Parathyroid adenoma (tissue), 2 donors: ENCODE results near the gene VAT1.

ENCODE experiments used
- H2AFZ ChIP-seq: fragments of 300-600 bp; sonication (generic); one replicate; pipeline ENCODE4 v1.7.0; 2017; ENCODE audit warnings: antibody characterized with exemption, mild to moderate bottlenecking
- H3K27ac ChIP-seq: fragments of 300-600 bp; sonication (generic); one replicate; pipeline ENCODE4 v1.7.0; 2017
- H3K27me3 ChIP-seq: fragments of 300-600 bp; sonication (generic); one replicate; pipeline ENCODE4 v1.7.0; 2017; ENCODE audit warnings: low read length; ENCODE audit not compliant: control insufficient read depth, insufficient read depth
- H3K36me3 ChIP-seq: fragments of 300-600 bp; sonication (generic); one replicate; pipeline ENCODE4 v1.7.0; 2017; ENCODE audit warnings: low read length; ENCODE audit not compliant: control insufficient read depth, insufficient read depth
- H3K4me1 ChIP-seq: fragments of 300-600 bp; sonication (generic); one replicate; pipeline ENCODE4 v1.7.0; 2017; ENCODE audit warnings: control low read depth
- H3K4me2 ChIP-seq: fragments of 300-600 bp; sonication (generic); one replicate; pipeline ENCODE4 v1.7.0; 2017; ENCODE audit warnings: low read length
- H3K4me3 ChIP-seq: fragments of 300-600 bp; sonication (generic); one replicate; pipeline ENCODE4 v1.7.0; 2017; ENCODE audit warnings: low read depth, low read length
- H3K79me2 ChIP-seq: fragments of 300-600 bp; sonication (generic); one replicate; pipeline ENCODE4 v1.7.0; 2017; ENCODE audit warnings: control low read depth
- H3K9ac ChIP-seq: fragments of 300-600 bp; sonication (generic); one replicate; pipeline ENCODE4 v1.7.0; 2017; ENCODE audit warnings: mild to moderate bottlenecking
- H3K9me3 ChIP-seq: fragments of 300-600 bp; sonication (generic); one replicate; pipeline ENCODE4 v1.7.0; 2017; ENCODE audit warnings: low read length; ENCODE audit not compliant: control insufficient read depth
- TF ChIP-seq, protein P1 (sequence below): fragments of 300-600 bp; sonication (generic); IDR thresholded peaks from one replicate; pipeline ENCODE4 v1.7.0; 2017; ENCODE audit warnings: antibody characterized with exemption, mild to moderate bottlenecking
- donor health status: primary hyperparathyroidism.

Gene VAT1

GRCh38 chr17:43044024-43044423, 21.8 kb upstream of the VAT1 start:
- no peak overlapping the region for H3K9ac ChIP-seq
- H3K9me3 ChIP-seq = no peaks in the 10 kb centered on the region
- H3K27me3 ChIP-seq = no peaks in the 10 kb centered on the region
- TF ChIP-seq, protein P1, sequence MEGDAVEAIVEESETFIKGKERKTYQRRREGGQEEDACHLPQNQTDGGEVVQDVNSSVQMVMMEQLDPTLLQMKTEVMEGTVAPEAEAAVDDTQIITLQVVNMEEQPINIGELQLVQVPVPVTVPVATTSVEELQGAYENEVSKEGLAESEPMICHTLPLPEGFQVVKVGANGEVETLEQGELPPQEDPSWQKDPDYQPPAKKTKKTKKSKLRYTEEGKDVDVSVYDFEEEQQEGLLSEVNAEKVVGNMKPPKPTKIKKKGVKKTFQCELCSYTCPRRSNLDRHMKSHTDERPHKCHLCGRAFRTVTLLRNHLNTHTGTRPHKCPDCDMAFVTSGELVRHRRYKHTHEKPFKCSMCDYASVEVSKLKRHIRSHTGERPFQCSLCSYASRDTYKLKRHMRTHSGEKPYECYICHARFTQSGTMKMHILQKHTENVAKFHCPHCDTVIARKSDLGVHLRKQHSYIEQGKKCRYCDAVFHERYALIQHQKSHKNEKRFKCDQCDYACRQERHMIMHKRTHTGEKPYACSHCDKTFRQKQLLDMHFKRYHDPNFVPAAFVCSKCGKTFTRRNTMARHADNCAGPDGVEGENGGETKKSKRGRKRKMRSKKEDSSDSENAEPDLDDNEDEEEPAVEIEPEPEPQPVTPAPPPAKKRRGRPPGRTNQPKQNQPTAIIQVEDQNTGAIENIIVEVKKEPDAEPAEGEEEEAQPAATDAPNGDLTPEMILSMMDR = no peak
- no peak overlapping the region for H3K4me2 ChIP-seq
- H3K4me1 ChIP-seq = no peaks in the 10 kb centered on the region
- no peaks in the 10 kb centered on the region for H3K36me3 ChIP-seq
- no peak overlapping the region for H3K27ac ChIP-seq
- H3K4me3 ChIP-seq = no peak overlapping the region
- no peaks in the 10 kb centered on the region for H3K79me2 ChIP-seq
- H2AFZ ChIP-seq = no peak overlapping the region

DNA sequence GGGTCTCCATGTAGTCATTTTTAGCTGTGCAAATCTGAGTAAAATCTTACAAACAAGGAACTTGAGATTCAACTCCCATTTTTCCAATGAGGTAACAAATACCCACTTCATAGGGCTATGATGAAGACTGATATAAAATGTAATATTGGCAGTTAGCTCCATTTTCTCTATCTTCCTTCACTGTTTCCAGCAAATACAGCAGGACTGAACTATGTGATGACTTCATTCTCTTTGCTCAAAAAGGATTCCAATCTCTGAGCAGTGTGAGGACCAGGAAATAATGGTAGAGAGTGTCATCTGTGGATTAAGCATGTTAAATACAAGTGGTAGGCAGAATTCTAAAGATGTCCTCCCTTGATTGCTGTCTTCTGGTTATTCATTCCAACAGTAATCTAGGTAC, 21.1 kb upstream of the VAT1 start:
- Histone ChIP-seq H3K9ac (no peak overlapping the region), H3K36me3 (no peaks in the 10 kb centered on the region), H3K9me3 (no peaks in the 10 kb centered on the region), H3K79me2 (no peaks in the 10 kb centered on the region), H3K27ac (no peak overlapping the region), H3K4me2 (no peak overlapping the region), H3K27me3 (no peaks in the 10 kb centered on the region), H2AFZ (no peak overlapping the region), H3K4me3 (no peak overlapping the region), H3K4me1 (no peaks in the 10 kb centered on the region)
- TF ChIP-seq, protein P1 = no peak

DNA sequence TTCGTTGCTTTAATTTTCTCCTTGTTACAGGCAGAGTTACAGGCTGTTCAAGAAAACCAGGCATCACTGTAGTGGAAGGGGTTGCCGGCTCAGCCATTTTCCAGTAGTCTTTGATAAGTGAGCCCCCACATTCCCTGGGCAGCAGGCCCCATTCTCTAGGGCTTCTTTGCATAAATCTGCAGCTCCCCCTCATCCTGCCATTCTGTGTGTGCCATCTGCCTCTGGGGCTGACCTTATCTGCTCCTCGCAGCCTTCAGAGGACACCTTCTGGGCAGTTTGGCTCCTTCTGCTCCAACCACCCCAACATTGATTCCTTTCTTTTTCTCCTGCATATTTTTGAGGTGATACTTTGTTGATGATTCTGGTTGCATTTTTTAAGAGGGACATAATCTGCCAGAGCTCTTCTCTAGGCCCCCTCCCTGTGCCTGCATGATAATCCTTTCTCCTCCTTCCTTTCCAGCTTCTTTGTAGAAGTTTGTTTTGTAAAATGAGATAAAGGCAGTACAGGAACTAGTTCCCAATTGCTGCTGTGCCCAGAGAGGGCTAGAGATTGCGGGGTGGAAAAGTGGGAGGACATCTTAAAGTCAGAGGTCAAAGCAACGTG, 19.9 kb upstream of the VAT1 start:
- no peaks in the 10 kb centered on the region for H3K9me3 ChIP-seq
- H3K4me3 ChIP-seq = no peak overlapping the region
- H2AFZ ChIP-seq = no peak overlapping the region
- H3K27me3 ChIP-seq = no peaks in the 10 kb centered on the region
- H3K79me2 ChIP-seq = no peaks in the 10 kb centered on the region
- no peak overlapping the region for H3K4me2 ChIP-seq
- H3K9ac ChIP-seq = no peak overlapping the region
- TF ChIP-seq, protein P1 = no peak
- no peak overlapping the region for H3K27ac ChIP-seq
- no peaks in the 10 kb centered on the region for H3K4me1 ChIP-seq
- H3K36me3 ChIP-seq = no peaks in the 10 kb centered on the region

- Histone ChIP-seq H3K27me3 (no peaks in the 10 kb centered on the region), H3K79me2 (no peaks in the 10 kb centered on the region), H3K27ac (no peak overlapping the region), H3K4me1 (no peaks in the 10 kb centered on the region), H3K4me2 (no peak overlapping the region), H3K9ac (no peak overlapping the region), H3K36me3 (no peaks in the 10 kb centered on the region), H3K4me3 (no peak overlapping the region), H3K9me3 (no peaks in the 10 kb centered on the region), H2AFZ (no peak overlapping the region)
- TF ChIP-seq, protein P1 = no peak
Measured at GRCh38 chr17:43040655-43041054, 18.5 kb upstream of the VAT1 start.

DNA sequence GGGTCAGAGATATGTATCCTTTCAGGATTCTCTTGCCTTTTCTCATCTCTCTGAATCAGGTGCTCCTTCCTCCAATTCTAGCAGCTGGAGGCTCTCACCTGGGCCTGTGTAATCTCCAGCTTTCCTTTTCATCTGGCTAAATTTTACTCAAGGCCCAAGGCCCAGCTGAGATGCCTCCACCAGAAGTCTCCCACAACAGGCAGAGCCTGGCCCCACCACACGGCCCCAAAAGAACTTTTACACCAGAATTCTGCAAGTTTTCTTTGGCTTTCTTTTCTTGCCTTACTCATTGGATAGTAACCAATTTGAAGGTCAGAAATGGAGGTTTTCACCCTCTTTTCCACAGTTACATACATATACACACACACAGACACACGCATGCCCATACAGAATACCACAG, 17.5 kb upstream of the VAT1 start:
- TF ChIP-seq, protein P1 = no peak
- Histone ChIP-seq H2AFZ (no peak overlapping the region), H3K9me3 (no peaks in the 10 kb centered on the region), H3K9ac (no peak overlapping the region), H3K79me2 (no peaks in the 10 kb centered on the region), H3K4me2 (no peak overlapping the region), H3K4me1 (no peaks in the 10 kb centered on the region), H3K27me3 (no peaks in the 10 kb centered on the region), H3K27ac (no peak overlapping the region), H3K36me3 (no peaks in the 10 kb centered on the region), H3K4me3 (no peak overlapping the region)
